Measurements from ENCODE around the gene CDCP1.
"Not testable (repeated sequence)": the region's sequence is repeated elsewhere in the genome, so short reads cannot be mapped to it uniquely, and the experiment has no call there.

Gene CDCP1

GRCh38 chr3:45152307-45152706 is 6.1 kb upstream of the CDCP1 start:
- in situ Hi-C loops (cut with MboI; ENCODE audit: low pct_unique_long_range_greater_than_20kb, low sequenced_read_pairs, unreplicated experiment), result no loop called here
- DNase-seq (ENCODE audit: low spot score), result no peak

GRCh38 chr3:45151100-45151499 is 4.9 kb upstream of the CDCP1 start:
- TF ChIP-seq CTCF (IDR thresholded peaks at IDR 0.05; ENCODE audit: extremely low read depth, insufficient read depth, missing control alignments), result no peak
- in situ Hi-C loops (cut with MboI; ENCODE audit: low pct_unique_long_range_greater_than_20kb, low sequenced_read_pairs, unreplicated experiment), result no loop called here
- no peak for DNase-seq (ENCODE audit: low spot score)

More at GRCh38 chr3:45152307-45152706, 6.1 kb upstream of the CDCP1 start:
- TF ChIP-seq CTCF (IDR thresholded peaks at IDR 0.05; ENCODE audit: extremely low read depth, insufficient read depth, missing control alignments), result no peak

GRCh38 chr3:45148921-45149320 is 2.7 kb upstream of the CDCP1 start:
- in situ Hi-C loops (cut with MboI; ENCODE audit: low pct_unique_long_range_greater_than_20kb, low sequenced_read_pairs, unreplicated experiment), result no loop called here
- TF ChIP-seq CTCF (IDR thresholded peaks at IDR 0.05; ENCODE audit: extremely low read depth, insufficient read depth, missing control alignments), result no peak
- no peak for DNase-seq (ENCODE audit: low spot score)

- TF ChIP-seq CTCF (IDR thresholded peaks at IDR 0.05; ENCODE audit: extremely low read depth, insufficient read depth, missing control alignments), result no peak
- no peak for DNase-seq (ENCODE audit: low spot score)
- in situ Hi-C loops (cut with MboI; ENCODE audit: low pct_unique_long_range_greater_than_20kb, low sequenced_read_pairs, unreplicated experiment), result no loop called here
Observed at GRCh38 chr3:45145223-45145622, 955 bp downstream of the CDCP1 start.

GRCh38 chr3:45143673-45144671 is 2.2 kb downstream of the CDCP1 start:
- DNase-seq (ENCODE audit: low spot score), result peak; percentile 37
- in situ Hi-C loops (cut with MboI; ENCODE audit: low pct_unique_long_range_greater_than_20kb, low sequenced_read_pairs, unreplicated experiment), result no loop called here
- no peak for TF ChIP-seq CTCF (IDR thresholded peaks at IDR 0.05; ENCODE audit: extremely low read depth, insufficient read depth, missing control alignments)

GRCh38 chr3:45140770-45141155 is 5.4 kb downstream of the CDCP1 start:
- in situ Hi-C loops (cut with MboI; ENCODE audit: low pct_unique_long_range_greater_than_20kb, low sequenced_read_pairs, unreplicated experiment); DNase-seq (ENCODE audit: low spot score): not testable (repeated sequence)

- no peak for TF ChIP-seq CTCF (IDR thresholded peaks at IDR 0.05; ENCODE audit: extremely low read depth, insufficient read depth, missing control alignments)
- in situ Hi-C loops (cut with MboI; ENCODE audit: low pct_unique_long_range_greater_than_20kb, low sequenced_read_pairs, unreplicated experiment), result no loop called here
- no peak for DNase-seq (ENCODE audit: low spot score)
Observed at GRCh38 chr3:45140141-45140769, 5.9 kb downstream of the CDCP1 start.

All from GM13977 (cell line).